Activated CD8-positive, alpha-beta memory T cell treated with anti-CD3 and anti-CD28 coated beads for 36 hours (primary cell): Measurements from ENCODE around the gene ZNF800. TPM values are rescaled to one million over a fixed set of nuclear protein-coding genes. Genes with fewer than 3 reads are reported as not detected.

ENCODE experiments used
- CTCF ChIA-PET: fragments of 350-600 bp; sonication (Branson Sonifier 250); formaldehyde crosslinking; loops from one replicate; lab custom pipeline; 2021; ENCODE audit warnings: antibody characterized with exemption; lab: Charles Lee
- POLR2A ChIA-PET: fragments of 350-600 bp; sonication (Branson Sonifier 250); formaldehyde crosslinking; loops from one replicate; lab custom pipeline; 2021; ENCODE audit warnings: antibody characterized with exemption; lab: Charles Lee
- total RNA-seq, 2 experiments: library from RNA; stranded (reverse); gene quantifications; one replicate each; pipeline ENCODE4 v1.2.3, GENCODE V29; 2021

The ZNF800 gene
- total RNA-seq, 2 experiments from 2014 or later, result 37.8 to 39.2 TPM

- CTCF ChIA-PET, result no interaction called here
- POLR2A ChIA-PET, result no interaction called here
Measured at GRCh38 chr7:127320974-127321373, 71.5 kb downstream of the ZNF800 start.

Other genes with a start within 250 kb of the ZNF800 start
- not detected for gene GRM8, start 139.8 kb downstream of the ZNF800 start, total RNA-seq
- 10 to 100 TPM; 16.0 TPM for gene GCC1, start 192.9 kb upstream of the ZNF800 start, total RNA-seq
- gene ARF5, start 195.7 kb upstream of the ZNF800 start, total RNA-seq, result 100 to 1,000 TPM; 107 to 110 TPM
- gene FSCN3, start 201.0 kb upstream of the ZNF800 start, total RNA-seq, result 1 to 10 TPM in 1 of 2 experiments, under 1 TPM in 1; 0.23 to 1.1 TPM
- not detected for gene PAX4, start 225.4 kb upstream of the ZNF800 start, total RNA-seq